HL-60 (cell line): ENCODE results near the gene CTAGE1.

Experiments
- CTCF ChIP-seq: IDR thresholded peaks from one replicate; pipeline ENCODE4 v1.5.1; 2011; ENCODE audit warnings: low read length, control low read depth, inconsistent platforms; ENCODE audit not compliant: insufficient read depth
- GABPA ChIP-seq: IDR thresholded peaks from 2 replicates; pipeline ENCODE4 v1.6.1; 2012; ENCODE audit warnings: low read depth
- POLR2AphosphoS5 ChIP-seq: IDR thresholded peaks from 2 replicates; pipeline ENCODE4 v1.6.1; 2012; ENCODE audit warnings: low read depth
- SPI1 ChIP-seq: IDR thresholded peaks from 2 replicates; pipeline ENCODE4 v1.6.1; 2012; ENCODE audit warnings: low read depth, mild to moderate bottlenecking, borderline replicate concordance

GRCh38 chr18:22368021-22368420, 49.7 kb downstream of the CTAGE1 start:
- TF ChIP-seq CTCF = no peak
- TF ChIP-seq POLR2AphosphoS5 = no peak
- no peak for TF ChIP-seq GABPA
- no peak for TF ChIP-seq SPI1
